ENCODE measurements around the gene CDH20.

CDH20 gene

DNA sequence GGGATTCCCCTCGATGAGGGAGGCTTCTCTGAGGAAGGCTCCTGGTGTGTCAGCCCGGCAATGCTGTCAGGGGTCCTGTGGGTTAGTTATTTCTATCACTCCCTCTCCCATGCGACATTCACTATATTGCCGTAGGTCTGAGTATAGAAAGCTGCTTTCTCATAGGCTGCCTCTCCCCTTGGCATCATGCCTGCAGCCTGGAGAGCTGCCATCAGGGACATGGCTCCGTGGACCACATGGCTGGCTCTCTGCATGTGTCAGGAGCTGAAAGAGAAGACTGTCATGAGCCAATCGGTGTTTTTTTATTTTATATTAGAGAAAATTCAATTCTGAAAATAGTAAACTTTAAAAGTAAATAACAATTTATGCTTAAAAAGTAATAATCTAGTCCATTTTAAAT is 198.0 kb downstream of the CDH20 start:
- DNase-seq (ENCODE audit: low read depth, low spot score), result no peak

- DNase-seq (ENCODE audit: low read depth, low spot score), result no peak
Measured at GRCh38 chr18:61531891-61532290, 198.7 kb downstream of the CDH20 start.

DNA sequence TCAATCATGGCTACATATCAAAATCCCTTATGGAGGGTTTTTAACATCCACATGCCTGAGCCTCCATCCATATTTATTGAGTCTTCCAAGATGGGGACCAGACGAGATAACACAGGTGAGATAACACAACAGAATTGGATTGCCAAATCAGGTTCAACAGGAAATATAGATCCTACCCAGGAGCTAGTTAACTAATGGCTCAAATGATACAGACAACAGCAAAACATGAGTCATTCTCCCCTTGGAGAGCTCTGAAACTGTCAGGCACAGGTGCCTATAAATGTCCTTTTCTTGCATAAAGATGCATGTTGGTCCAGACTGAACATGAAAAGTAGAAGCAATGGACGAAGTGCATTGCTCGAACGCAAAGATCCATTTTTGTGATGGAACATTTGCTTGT is 202.2 kb downstream of the CDH20 start:
- no peak for DNase-seq (ENCODE audit: low read depth, low spot score)

- DNase-seq (ENCODE audit: low read depth, low spot score), result no peak
Measured at GRCh38 chr18:61541673-61542072, 208.4 kb downstream of the CDH20 start.

DNA sequence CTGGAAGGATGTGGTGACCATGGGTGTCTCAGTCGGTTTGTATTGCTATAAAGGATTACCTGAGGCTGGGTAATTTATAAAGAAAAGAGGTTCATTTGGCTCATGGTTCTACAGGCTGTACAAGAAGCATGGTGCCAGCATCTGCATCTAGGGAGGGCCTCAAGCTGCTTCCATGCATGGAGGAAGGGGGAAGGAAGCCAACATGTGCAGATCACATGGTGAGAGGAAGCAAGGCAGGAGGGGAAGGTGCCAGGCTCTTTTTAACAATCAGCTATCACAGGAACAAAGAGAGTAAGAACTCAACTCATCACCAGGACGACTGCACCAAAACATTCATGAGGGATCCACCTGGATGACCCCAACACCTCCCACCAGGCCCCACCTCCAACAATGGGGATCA is 209.4 kb downstream of the CDH20 start:
- DNase-seq (ENCODE audit: low read depth, low spot score), result no peak

GRCh38 chr18:61543518-61543917 is 210.3 kb downstream of the CDH20 start:
- no peak for DNase-seq (ENCODE audit: low read depth, low spot score)

GRCh38 chr18:61544178-61544577 is 210.9 kb downstream of the CDH20 start:
- no peak for DNase-seq (ENCODE audit: low read depth, low spot score)

DNA sequence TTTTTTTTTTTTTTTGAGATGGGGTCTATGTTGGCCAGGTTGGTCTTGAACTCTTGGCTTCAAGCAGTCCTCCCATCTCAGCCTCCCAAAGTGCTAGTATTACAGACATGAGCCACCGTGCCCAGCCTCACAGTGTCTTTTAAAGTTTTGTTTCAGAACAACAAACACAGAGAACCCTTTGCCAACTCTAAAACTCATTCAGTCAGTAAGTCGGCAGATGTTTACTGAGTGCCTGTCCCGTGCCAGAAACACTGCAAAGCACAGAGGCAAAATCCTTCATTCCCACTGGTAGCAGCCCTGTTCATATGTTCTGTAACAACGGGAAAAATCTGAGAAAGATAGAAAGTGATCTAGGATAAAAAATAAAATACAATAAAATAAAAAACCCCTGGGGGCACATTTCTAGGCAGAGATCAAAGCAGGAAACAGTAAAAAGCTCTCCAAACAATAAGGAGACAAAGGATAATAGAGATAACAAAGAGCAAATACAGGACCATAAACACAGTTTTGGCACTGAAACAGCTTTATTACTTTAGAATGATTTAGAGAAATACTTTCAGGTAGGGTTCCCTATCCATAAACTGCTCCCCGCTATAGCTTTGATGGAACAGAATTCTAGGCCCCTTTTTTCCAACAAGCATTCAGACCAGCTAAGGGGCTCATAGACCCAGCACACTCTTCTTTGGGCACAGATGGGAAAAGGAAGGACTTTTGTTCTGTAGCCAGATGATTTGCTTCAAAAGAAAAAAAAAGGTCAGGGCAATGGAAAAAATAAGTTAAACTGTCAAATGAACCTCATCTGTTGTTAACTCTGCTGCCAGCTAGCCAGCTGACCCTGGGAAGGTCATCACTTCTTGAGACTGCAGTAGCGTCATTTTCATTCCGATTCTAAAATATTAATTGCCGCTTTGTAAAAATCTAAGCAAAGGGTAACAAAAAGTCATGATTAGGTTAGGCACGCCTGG is 212.3 kb downstream of the CDH20 start:
- no peak for DNase-seq (ENCODE audit: low read depth, low spot score)

GRCh38 chr18:61546590-61546989 is 213.4 kb downstream of the CDH20 start:
- no peak for DNase-seq (ENCODE audit: low read depth, low spot score)

DNA sequence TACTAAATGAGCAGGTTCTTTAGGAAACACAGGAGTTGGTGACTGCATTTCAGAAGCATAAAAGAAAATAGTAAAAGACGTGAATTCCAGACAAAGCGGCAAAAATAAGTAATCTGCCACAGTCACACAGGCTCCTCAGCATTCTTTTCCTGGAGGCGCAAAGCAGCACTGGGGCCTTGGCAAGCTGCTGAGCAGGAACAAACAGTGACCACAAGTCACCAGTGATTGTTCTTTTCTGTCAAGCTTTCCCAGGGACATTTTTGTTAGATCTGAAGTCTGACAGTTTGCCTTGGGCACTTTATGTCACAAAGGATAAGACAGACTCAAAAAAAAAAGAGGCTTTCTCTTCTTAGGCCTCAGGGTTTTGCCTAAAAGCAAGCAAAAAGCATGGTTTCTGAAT is 216.2 kb downstream of the CDH20 start:
- no peak for DNase-seq (ENCODE audit: low read depth, low spot score)

DNA sequence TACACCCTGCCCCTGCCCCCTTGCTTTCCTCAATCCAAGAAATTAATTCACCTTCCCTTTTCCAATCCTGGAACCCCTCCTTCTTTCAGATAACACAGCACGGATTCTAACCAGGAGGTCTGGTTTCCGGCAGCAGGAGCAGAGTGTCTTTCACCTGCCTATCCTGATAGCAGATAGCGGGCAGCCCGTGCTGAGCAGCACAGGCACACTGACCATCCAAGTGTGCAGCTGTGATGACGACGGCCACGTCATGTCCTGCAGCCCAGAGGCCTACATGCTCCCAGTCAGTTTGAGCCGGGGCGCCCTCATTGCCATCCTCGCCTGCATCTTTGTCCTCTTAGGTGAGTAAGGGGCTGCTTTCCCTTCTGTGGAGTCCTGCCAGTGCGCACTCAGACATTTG is 216.7 kb downstream of the CDH20 start:
- DNase-seq (ENCODE audit: low read depth, low spot score), result no peak

DNA sequence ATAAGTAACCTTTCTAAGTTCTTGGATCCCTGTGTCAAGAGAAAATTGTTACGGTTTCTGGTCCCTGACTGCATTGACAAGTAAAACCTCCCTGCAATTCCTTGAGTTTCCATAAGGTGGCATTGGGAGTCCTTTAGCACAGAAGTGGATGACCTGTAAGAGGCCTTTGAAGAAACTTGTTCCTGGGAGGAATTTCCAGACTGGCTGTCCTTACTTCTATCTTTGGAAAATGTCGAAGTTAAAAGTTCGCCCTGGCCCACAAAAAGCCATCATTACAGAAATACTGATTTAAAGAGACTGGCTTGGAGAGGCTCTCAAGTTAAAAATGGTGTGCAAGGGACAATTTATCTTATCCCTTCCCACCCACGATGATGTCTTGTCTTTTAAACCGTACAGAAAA is 218.4 kb downstream of the CDH20 start:
- DNase-seq (ENCODE audit: low read depth, low spot score), result no peak

- DNase-seq (ENCODE audit: low read depth, low spot score), result no peak
Measured at GRCh38 chr18:61553045-61553659, 219.9 kb downstream of the CDH20 start.

DNA sequence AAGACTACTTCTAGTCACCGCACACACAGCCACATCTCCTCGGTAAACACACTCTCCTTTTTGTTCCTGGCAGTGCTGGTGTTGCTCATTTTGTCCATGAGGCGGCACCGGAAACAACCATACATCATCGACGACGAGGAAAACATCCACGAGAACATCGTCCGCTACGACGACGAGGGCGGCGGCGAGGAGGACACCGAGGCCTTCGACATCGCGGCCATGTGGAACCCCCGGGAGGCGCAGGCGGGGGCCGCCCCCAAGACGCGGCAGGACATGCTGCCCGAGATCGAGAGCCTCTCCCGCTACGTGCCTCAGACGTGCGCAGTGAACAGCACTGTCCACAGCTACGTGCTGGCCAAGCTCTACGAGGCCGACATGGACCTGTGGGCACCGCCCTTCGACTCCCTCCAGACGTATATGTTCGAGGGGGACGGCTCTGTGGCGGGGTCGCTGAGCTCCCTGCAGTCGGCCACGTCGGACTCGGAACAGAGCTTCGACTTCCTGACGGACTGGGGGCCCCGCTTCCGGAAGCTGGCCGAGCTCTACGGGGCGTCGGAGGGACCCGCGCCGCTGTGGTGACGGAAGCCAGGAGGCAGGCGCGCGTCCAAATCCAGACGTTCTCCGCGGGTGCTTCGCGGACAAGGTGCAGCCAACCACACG is 221.0 kb downstream of the CDH20 start:
- no peak for DNase-seq (ENCODE audit: low read depth, low spot score)

DNA sequence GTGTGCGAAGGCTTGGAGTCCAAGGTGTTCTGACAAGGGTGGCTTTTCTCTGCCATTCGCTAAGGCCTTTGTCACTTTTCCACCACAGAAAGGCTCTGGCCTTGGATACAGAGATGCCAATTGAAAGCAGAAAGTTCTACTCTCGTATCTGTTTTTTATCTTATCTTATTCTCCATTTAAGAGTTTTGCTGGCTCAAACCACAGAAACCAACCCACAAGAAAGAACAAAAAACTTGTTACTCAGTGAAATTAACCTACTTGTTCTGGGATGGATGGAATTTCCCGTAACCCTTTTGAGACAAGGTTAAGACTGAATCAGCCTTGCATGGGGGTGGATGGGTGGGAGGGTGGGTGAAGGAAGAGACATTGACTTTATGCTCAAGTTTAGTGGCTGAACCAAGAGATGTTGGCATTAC is 221.7 kb downstream of the CDH20 start:
- DNase-seq (ENCODE audit: low read depth, low spot score), result no peak

DNA sequence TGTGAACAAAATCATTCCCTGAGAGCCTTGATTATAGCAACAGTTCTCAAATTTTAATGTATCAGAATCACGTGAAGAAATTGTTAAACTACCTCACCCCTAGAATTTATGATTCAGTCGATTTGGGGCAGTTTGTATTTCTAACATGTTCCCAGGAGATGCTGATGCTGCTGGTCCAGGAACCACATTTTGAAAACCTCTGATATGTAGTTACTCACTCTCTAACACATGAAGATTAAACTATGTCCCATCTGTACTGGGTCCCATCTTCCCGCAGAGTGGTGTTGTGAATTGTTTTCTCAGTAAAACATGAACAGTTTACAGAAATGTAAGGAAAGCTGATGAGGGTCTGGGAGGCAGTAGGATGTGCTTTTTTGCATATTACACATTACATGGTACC is 223.1 kb downstream of the CDH20 start:
- no peak for DNase-seq (ENCODE audit: low read depth, low spot score)

- no peak for DNase-seq (ENCODE audit: low read depth, low spot score)
Measured at GRCh38 chr18:61556862-61557261, 223.6 kb downstream of the CDH20 start.

- no peak for DNase-seq (ENCODE audit: low read depth, low spot score)
Measured at GRCh38 chr18:61569176-61569892, 236.1 kb downstream of the CDH20 start.

DNA sequence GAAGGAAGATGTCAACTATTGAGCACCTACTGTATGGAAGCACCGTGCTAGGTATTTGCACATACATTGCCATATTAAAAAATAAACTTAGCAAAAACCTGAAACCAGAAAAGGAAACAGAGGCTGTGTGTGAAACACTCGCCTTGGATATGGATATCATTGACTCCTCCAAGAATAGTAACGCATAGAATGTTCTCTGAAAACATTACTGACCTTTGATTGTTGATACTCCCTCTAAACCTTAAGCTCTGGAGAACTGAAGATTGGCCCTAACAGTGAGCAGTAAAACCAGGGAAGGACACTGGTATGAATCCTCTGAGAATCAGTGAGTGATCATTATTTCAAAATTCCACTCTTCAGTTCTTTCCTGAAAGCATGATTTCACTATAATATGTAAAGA is 236.8 kb downstream of the CDH20 start:
- no peak for DNase-seq (ENCODE audit: low read depth, low spot score)

DNA sequence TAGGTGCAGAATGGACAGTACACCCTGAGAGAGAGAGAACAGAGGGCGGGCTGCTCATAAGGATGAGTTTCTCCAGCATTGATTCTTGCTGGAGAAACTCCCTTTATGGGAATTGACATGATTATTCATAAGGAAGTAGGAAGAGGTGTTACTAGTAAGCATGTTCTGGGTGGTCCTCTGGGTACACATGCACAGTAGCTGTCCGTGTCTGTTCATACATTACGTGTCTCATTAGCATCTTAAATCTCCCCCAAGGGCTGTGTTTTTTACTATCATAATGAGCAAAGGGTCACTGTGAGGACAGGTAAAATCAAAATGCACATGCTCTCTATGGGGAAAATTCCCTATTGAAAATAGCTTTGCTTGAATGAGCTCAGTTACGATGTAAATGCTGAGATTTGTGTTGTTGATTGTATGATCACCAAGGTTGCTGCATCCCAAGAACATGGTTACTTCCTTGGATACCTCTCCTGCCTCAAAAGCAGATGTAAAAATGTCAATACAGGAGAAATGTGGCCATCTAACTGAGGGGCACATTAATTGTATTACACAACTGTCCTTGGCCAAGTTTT is 238.9 kb downstream of the CDH20 start:
- DNase-seq (ENCODE audit: low read depth, low spot score), result no peak

GRCh38 chr18:61572871-61573270 is 239.6 kb downstream of the CDH20 start:
- DNase-seq (ENCODE audit: low read depth, low spot score), result no peak

- DNase-seq (ENCODE audit: low read depth, low spot score), result no peak
Measured at GRCh38 chr18:61574665-61575064, 241.4 kb downstream of the CDH20 start.
